Right atrium auricular region (tissue), 2 donors: ENCODE measurements around the gene FAM8A1. TPM values are rescaled to one million over a fixed set of nuclear protein-coding genes. Genes with fewer than 3 reads are reported as not detected.

ENCODE experiments used
- DNase-seq: peaks from one replicate; pipeline ENCODE4 v3.0.0-alpha.2; 2019; ENCODE audit warnings: low spot score
- H3K27ac ChIP-seq, 2 donors: fragments of 200-600 bp; sonication (generic); 1 replicate in 1 of 2; 2 replicates in 1 of 2; pipeline ENCODE4 v1.5.1; 2016 to 2019
- H3K27me3 ChIP-seq, 2 donors: fragments of 200-600 bp; sonication (generic); one replicate each; pipeline versions ENCODE4 v1.5.1 to v1.6.0; 2017 to 2019
- H3K36me3 ChIP-seq: fragments of 200-600 bp; sonication (generic); one replicate; pipeline ENCODE4 v1.5.1; 2016
- H3K4me1 ChIP-seq, 2 donors: fragments of 200-600 bp; sonication (generic); one replicate each; pipeline versions ENCODE4 v1.5.1 to v1.6.0; 2017 to 2019
- H3K4me3 ChIP-seq, 2 donors: fragments of 200-600 bp; sonication (generic); 1 replicate in 1 of 2; 2 replicates in 1 of 2; pipeline ENCODE4 v1.5.1; 2017 to 2019; ENCODE audit warnings: mild to moderate bottlenecking in 1 of 2, moderate library complexity in 1 of 2
- H3K9me3 ChIP-seq, 2 donors: fragments of 200-600 bp; sonication (generic); one replicate each; pipeline ENCODE4 v1.5.1; 2019
- total RNA-seq, 2 donors: library from RNA; depleted of rRNA; stranded (reverse); fragments of >200 nt; gene quantifications; one replicate each; pipeline ENCODE4 v1.1.0, GENCODE V29; 2016
- TF ChIP-seq, protein P1 (sequence below), 2 donors: fragments of 200-600 bp; sonication (generic); IDR thresholded peaks; one replicate each; pipeline ENCODE4 v1.5.1; 2019; ENCODE audit warnings: antibody characterized with exemption in 2 of 2

Gene FAM8A1
- total RNA-seq, 2 donors from 2014 or later = 19.3 to 21.0 TPM

DNA sequence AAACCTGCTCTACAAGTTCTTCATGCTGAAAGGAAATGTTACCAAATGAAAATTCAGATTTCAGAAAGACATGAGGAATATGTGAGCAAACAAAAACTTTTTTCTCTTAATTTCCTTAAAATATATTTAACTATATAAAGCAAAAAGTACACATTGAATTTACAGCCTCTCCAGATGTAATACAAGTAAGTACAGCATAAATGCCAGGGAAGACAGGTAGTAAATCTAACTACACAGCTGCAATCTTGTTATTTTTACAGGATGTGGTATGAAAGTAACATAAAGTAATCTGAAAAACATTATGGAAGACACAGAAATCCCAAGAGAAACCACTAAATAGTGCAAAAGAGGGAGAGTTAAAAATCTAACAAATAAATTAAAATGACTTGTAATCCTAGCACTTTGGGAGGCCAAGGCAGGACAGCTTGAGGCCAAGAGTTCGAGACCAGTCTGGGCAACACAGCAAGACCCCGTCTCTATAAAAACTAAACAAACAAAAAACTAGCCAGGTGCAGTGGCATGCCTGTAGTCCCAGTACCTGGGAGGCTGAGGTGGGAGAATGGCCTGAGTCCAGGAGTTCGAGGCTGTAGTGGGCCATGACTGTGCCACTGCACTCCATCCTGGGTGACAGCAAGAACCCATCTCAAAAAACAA is 50.7 kb downstream of the FAM8A1 start:
- no peaks in the 10 kb centered on the region for H3K27me3 ChIP-seq
- no peaks in the 10 kb centered on the region for H3K9me3 ChIP-seq
- TF ChIP-seq, protein P1, sequence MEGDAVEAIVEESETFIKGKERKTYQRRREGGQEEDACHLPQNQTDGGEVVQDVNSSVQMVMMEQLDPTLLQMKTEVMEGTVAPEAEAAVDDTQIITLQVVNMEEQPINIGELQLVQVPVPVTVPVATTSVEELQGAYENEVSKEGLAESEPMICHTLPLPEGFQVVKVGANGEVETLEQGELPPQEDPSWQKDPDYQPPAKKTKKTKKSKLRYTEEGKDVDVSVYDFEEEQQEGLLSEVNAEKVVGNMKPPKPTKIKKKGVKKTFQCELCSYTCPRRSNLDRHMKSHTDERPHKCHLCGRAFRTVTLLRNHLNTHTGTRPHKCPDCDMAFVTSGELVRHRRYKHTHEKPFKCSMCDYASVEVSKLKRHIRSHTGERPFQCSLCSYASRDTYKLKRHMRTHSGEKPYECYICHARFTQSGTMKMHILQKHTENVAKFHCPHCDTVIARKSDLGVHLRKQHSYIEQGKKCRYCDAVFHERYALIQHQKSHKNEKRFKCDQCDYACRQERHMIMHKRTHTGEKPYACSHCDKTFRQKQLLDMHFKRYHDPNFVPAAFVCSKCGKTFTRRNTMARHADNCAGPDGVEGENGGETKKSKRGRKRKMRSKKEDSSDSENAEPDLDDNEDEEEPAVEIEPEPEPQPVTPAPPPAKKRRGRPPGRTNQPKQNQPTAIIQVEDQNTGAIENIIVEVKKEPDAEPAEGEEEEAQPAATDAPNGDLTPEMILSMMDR (IDR thresholded peaks at IDR 0.05) = no peak
- peaks cover 25% of the 10 kb centered on the region for H3K36me3 ChIP-seq
- no peak overlapping the region for H3K4me3 ChIP-seq
- H3K27ac ChIP-seq = no peak overlapping the region
- no peaks in the 10 kb centered on the region for H3K4me1 ChIP-seq
- no peak for DNase-seq

DNA sequence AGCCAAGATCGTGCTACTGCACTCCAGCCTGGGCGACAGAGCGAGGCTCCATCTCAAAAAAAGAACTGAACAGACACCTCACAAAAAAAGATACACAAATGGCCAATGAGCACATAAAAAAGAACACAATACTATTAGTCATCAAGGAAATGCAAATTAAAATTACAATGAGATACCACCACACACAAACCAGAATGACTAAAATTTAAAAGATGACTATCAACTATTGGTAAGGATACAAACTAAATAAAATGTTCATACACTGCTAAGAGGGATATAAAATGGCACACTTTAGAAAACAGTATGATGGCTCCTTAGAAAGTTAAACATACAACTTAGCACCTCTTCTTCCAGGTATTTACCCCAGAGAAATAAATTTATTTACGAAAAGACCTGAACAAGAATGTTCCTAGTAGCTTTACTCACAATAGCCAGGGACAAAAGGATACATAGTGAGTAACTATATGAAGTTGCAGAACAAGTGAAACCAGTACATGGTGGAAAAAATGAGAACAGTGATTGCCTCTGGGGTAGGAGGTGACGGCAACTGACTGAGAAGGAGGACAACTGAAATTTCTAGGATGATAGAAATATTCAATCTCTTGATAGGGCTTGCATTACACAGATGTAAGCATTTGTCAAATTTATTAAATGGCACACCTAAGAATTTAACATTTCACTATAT is 53.2 kb downstream of the FAM8A1 start:
- Histone ChIP-seq H3K4me1 (peaks cover 0 to 11% of the 10 kb centered on the region in 2 donors), H3K4me3 (no peak overlapping the region), H3K27ac (no peak overlapping the region), H3K36me3 (peaks cover 2% of the 10 kb centered on the region), H3K27me3 (no peaks in the 10 kb centered on the region), H3K9me3 (no peaks in the 10 kb centered on the region)
- DNase-seq = no peak
- TF ChIP-seq, protein P1 (IDR thresholded peaks at IDR 0.05) = no peak

DNA sequence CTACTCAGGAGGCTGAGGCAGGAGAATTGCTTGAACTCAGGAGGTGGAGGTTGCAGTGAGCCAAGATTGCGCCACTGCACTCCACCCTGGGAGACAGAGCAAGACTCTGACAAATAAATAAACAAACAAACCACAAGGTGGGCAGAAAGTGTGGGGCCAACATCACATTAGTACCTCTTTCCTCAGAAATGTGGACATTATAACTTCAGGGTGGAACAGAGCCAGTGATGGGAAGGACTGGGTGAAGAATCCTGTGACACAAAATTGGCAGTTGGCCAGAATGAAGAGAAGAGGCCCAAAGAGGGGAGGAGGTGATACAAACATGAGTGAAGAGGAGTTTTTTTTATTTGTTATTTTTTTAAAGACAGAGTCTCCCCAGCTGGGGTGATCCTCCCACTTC is 56.0 kb downstream of the FAM8A1 start:
- TF ChIP-seq, protein P1 (IDR thresholded peaks at IDR 0.05) = no peak
- peaks cover 9% of the 10 kb centered on the region for H3K36me3 ChIP-seq
- no peaks in the 10 kb centered on the region for H3K9me3 ChIP-seq
- peaks cover 0 to 12% of the 10 kb centered on the region in 2 donors for H3K4me1 ChIP-seq
- no peak overlapping the region for H3K27ac ChIP-seq
- H3K4me3 ChIP-seq = no peak overlapping the region
- DNase-seq = no peak
- H3K27me3 ChIP-seq = no peaks in the 10 kb centered on the region

DNA sequence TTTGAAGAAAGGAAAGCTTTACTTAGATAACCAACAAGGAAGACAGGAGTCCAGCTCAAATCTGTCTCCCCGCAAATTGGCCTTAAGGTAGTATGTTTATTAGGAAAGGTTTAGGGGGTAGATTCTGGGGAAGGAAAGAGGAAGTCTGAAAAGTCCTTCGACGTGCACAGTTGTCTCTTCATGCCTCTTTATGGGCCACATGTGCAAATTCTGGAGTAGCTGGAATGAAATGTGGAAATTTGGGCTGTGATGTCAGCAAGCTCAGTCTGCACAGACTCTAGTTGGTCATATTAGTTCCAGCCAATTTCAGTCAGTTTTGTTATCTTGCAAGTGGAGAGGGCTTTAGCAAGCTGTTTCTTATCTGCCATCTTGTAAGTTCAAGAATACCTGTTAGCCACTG is 56.5 kb downstream of the FAM8A1 start:
- Histone ChIP-seq H3K4me1 (peaks cover 0 to 12% of the 10 kb centered on the region in 2 donors), H3K27ac (no peak overlapping the region), H3K36me3 (peaks cover 15% of the 10 kb centered on the region), H3K9me3 (no peaks in the 10 kb centered on the region), H3K4me3 (no peak overlapping the region), H3K27me3 (no peaks in the 10 kb centered on the region)
- TF ChIP-seq, protein P1 (IDR thresholded peaks at IDR 0.05) = no peak
- DNase-seq = no peak

Other genes with a start within 250 kb of the FAM8A1 start
- gene CAP2, start 206.7 kb upstream of the FAM8A1 start, total RNA-seq = 10 to 100 TPM; 59.9 to 63.6 TPM
- gene NUP153, start 106.6 kb downstream of the FAM8A1 start, total RNA-seq = 10 to 100 TPM; 23.1 to 28.5 TPM